GM18505 (cell line): Measurements from ENCODE around the gene NMT1.

ENCODE experiments used
- ATAC-seq: cut with Tn5 transposase; IDR thresholded peaks from one replicate; pipeline ENCODE4 v1.9.1; 2021; ENCODE audit not compliant: unreplicated experiment
- POLR2A ChIP-seq: IDR thresholded peaks from 4 replicates; pipeline ENCODE4 v1.6.1; 2011; ENCODE audit warnings: borderline replicate concordance; ENCODE audit not compliant: insufficient read depth, insufficient read length; ENCODE audit errors: extremely low read depth

NMT1 gene

GRCh38 chr17:45029096-45029495 lies 32.0 kb upstream of the NMT1 start:
- TF ChIP-seq POLR2A: no peak
- ATAC-seq: no peak

DNA sequence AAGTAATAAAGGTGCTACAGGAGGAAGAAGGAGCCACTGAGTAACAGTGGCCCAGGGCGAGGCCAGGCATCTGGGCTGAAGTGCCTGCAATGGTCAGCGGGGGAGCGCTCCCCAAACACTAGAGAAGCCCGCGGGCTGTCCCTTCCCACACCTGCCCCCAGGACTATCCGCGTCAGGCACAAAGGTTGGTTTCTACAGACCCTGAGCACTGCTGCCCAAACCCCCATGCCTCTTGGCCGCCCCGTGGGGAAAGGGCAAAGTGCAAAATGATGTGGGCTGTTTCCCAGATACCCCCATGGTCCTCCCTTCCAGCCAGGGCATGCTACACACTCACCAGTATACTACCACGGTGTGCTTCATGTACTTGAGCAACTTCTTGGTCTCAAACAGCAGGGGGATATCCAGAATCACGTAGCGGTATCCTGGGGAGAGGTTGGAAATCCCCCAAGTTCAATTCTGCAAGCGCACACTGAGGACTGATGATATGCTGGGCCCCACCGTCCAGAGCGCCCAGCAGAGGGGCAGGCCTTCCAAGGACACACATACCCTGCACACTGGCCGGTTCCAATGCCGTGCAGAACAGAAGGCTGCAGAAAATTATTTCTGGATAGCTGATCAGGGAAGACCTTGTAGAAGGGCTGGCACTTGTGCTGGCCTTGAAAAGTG lies 31.2 kb upstream of the NMT1 start:
- ATAC-seq: no peak
- no peak for TF ChIP-seq POLR2A

DNA sequence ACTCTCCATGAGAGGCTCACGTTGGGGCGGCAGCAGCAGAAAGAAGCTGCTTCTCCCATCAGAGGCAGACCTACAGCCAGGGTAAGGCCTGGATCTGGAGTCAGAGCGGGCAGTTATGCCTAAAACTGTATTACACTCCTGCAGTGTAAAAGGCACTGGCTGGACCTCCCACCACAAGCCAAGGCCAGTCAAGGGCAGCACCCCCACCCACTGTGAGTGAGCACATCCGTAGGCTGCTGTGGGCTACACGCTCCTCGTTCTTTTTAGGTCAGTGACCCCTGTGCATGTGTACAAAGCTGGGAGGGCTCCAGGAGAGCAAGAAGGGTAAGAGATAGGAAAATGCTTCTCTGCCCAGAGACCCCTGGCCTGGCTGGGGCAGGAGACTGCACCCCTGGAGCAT lies 30.4 kb upstream of the NMT1 start:
- no peak for TF ChIP-seq POLR2A
- ATAC-seq: no peak

GRCh38 chr17:45031231-45032173 lies 29.6 kb upstream of the NMT1 start:
- ATAC-seq: no peak
- no peak for TF ChIP-seq POLR2A

DNA sequence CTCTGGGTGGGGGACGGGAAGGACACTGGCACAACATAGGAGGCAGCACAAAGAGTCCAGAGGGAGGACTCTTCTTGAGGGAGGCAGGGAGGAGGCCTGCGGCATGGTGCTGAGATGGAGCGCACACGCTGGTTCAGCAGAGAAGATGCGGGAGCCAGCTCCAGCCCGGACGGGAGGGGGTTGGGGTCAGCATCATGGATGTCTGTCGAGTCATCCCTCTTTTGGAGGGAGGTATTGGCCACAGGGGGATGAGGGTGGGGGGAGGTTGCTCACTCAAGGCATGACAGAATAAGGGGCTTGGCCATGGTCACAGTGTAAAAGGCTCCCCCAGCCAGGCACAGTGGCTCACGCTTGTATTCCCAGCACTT lies 29.0 kb upstream of the NMT1 start:
- TF ChIP-seq POLR2A: no peak
- ATAC-seq: no peak

DNA sequence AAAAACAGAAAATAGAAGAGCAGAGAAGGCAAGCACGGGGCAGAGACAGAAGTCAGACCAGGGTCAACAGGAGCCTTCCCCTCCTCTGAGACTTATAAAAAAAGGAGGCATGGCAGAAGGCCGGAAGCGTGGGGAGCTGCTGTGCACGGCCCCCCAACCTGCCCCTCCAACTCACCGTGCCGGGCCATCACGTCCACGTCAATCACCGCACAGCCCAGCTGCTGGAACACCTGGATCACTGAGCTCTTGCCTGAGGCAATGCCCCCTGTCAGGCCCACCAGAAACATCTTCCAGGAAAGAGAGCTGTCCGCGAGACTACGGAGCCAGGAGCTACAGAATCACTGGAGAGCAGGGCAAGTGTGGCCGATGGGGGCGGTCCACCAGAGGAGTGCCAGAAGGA lies 26.5 kb upstream of the NMT1 start:
- no peak for TF ChIP-seq POLR2A
- ATAC-seq: no peak

GRCh38 chr17:45035848-45036247 lies 25.3 kb upstream of the NMT1 start:
- no peak for TF ChIP-seq POLR2A
- ATAC-seq: no peak

GRCh38 chr17:45036691-45037090 lies 24.4 kb upstream of the NMT1 start:
- no peak for ATAC-seq
- no peak for TF ChIP-seq POLR2A

DNA sequence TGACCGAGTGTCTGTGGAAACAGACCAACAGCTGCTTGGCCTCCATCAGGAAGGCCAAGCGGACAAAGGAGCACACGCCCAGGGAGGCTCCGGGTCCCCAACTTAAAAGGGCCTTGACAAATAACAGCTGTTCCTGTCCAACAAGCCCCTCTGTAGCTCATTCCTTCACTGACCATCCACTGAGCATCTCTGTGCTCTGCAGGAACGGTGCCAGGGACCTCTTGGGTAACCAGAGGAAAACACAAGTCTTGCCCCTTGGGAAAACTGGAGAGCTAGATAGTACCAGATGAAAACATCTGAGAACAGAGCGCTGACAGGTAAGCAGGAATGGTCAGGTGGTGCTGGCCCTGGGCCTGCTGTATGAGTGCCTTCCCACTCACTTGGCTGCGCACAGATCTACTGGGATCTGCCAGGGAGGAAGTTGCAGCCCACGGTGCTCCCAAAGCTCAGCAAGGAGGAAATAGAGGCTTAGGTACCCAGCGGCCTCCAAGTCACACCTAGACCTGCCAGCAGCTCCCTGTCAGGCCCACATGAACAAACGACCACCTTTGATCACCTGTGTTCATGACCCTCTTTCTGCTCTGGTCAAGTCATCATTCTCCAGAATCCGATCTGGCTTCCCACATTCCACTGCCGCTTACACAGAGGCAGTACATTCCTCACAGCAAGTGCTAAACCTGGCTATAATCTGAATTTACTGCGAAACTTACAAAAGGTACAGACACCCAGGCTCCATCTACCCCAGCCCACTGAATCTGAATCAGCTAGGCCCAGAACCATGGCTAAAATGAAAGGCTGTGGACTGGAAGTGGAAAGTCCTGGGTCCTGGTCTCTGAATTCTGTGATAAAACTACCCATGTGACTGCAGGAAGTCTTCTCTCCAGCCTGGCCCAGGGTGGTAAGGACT lies 22.1 kb upstream of the NMT1 start:
- ATAC-seq: no peak

GRCh38 chr17:45040459-45040858 lies 20.7 kb upstream of the NMT1 start:
- ATAC-seq: no peak
- no peak for TF ChIP-seq POLR2A

More for the DNA sequence above, 22.1 kb upstream of the NMT1 start:
- TF ChIP-seq POLR2A: no peak

- no peak for TF ChIP-seq POLR2A
- ATAC-seq: no peak
Observed at GRCh38 chr17:45042346-45043120, 18.6 kb upstream of the NMT1 start.

- no peak for ATAC-seq
- TF ChIP-seq POLR2A: no peak
Observed at GRCh38 chr17:45043813-45044540, 17.1 kb upstream of the NMT1 start.
